HG03469 (cell line): ENCODE results near the gene VWA8.
"Not testable (repeated sequence)": the region's sequence is repeated elsewhere in the genome, so short reads cannot be mapped to it uniquely, and the experiment has no call there.

ENCODE experiments used
- ATAC-seq: cut with Tn5 transposase; IDR thresholded peaks from one replicate; pipeline ENCODE4 v1.9.1; 2021; ENCODE audit warnings: mild to moderate bottlenecking, moderate library complexity, moderate number of reproducible peaks; ENCODE audit not compliant: unreplicated experiment

VWA8 gene

GRCh38 chr13:41542799-41543198 lies 418.1 kb downstream of the VWA8 start:
- ATAC-seq, result not testable (repeated sequence)

GRCh38 chr13:41542281-41542680 lies 418.6 kb downstream of the VWA8 start:
- ATAC-seq, result no peak

GRCh38 chr13:41541142-41541938 lies 419.6 kb downstream of the VWA8 start:
- ATAC-seq, result no peak

- not testable (repeated sequence) for ATAC-seq
Measured at GRCh38 chr13:41540240-41540639, 420.7 kb downstream of the VWA8 start.

- no peak for ATAC-seq
Measured at GRCh38 chr13:41533266-41534052, 427.4 kb downstream of the VWA8 start.

DNA sequence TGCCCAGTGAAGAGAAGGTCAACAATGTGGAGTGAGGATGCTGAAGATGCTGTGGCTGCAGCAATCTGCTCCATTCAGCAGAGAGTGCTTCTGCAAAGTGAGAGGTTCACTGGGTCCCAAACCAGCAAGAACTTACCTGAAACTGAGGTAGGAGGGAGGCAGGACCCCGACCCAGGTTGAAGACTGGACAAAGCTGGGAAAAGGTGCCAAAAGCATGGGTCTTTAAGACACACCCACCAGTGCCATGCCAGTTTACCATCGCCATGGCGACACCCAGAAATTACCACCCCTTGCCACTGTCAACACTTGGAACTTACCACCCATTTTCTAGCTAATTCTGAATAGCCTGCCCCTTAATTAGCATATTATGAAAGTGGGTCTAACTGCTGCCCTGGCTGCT lies 432.9 kb downstream of the VWA8 start:
- ATAC-seq, result no peak

DNA sequence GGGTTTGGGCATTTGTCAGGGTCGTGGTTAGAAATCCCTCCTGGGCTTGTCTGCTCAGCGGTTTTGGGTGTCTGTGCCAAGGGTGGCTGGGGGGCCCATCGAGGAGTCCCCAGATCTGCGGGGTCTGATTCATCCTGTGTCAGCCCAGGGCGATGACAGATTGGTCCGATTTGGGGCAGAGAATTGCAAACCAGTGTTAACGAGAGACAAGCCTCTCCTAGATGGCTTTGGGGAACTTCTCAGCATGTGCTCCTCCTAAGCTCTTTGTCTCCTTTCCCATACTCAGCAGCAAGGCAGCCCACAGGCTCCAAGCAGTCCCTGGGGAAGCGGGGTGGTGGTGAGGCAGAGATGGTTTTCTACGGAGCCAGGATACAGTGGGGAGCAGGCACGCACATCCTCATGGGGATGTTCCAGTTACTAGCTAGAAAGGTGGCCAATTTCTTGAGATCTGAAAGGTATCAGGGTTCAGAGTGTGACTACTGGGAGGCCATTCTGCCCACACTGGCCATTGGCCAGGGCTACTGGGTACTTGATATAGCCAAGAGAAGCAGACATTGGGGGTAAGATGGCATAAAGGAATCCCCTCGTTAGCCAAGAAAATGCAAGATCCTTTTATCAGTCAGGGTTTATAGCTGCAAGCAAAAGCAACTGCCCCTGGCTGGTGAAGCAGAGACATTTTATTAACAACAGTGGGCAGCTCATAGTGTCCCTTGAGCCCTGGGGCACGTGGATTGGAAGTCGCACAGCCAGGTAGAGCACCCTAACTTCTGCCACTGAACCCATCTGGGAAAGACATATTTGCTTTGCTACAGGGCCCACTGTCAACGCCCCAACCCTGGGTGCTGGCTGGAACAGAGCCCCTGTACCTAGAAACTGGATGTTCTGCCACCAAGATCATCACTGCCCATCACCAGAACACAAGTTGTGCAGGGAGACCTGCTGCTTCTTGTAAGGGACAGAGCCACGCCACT lies 440.0 kb downstream of the VWA8 start:
- no peak for ATAC-seq

GRCh38 chr13:41520016-41520659 lies 440.8 kb downstream of the VWA8 start:
- no peak for ATAC-seq
